Measurements from ENCODE around the gene MYLK2.

Gene MYLK2

DNA sequence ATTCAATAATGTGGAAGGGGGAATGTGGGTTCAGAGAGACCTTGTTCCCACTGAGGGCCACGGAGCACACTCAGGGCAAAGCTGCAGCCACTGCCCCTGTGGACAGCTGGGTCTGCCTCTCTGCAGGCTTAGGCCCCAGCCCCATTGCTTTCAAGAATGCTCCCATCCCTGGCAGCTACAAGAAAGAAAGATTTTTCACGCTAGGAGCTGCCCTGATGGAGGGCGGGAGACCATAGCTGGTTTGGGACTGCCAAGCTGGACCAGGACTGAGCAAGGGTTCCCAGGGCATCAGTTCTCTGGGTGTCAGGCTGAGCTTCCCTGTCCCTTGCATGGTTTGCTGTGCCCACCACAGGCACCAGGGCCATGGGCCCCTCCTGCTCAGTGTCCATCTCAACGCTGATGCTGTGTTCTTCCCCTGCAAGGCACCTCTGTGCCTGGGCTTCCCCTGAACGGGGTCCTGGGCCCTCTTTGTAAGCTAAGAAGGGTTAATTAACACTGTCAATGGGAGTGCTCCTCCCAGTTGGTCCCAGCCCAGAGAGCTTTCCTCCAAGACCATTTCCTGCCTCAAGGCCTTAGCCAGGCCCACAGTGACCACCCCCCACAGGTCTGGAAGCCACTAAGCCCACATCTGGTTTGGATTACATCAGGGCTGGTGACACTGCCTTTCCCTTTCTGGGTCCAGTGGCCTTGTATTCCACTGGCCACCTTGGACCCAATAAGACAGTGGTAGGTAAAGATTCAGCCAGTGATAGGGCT lies 17.9 kb downstream of the MYLK2 start:
- FAIRE-seq: no peak

DNA sequence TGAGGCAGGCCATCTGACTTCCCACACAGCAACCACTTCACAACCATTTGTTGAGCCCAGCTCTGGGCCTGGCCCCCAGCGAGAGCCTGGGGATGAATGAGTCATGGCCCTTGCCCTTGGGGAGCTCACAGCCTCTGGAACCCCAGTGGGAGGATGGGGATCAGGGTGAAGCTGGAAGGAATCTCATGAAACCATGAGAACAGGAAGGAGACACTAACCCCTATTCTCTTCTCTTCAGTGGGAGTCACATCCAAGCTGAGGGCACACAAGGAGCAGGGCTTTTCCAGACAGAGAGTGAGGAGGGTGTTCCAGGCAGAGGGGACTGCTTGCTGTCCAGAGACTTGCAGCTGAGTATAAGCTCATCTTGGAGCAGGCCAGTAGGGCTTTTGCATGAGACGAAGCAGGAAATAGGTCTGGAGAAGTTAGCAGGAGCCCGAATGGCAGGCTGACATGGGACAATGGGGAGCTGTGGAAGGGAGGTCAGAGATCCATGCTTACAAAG lies 18.8 kb downstream of the MYLK2 start:
- FAIRE-seq: no peak

DNA sequence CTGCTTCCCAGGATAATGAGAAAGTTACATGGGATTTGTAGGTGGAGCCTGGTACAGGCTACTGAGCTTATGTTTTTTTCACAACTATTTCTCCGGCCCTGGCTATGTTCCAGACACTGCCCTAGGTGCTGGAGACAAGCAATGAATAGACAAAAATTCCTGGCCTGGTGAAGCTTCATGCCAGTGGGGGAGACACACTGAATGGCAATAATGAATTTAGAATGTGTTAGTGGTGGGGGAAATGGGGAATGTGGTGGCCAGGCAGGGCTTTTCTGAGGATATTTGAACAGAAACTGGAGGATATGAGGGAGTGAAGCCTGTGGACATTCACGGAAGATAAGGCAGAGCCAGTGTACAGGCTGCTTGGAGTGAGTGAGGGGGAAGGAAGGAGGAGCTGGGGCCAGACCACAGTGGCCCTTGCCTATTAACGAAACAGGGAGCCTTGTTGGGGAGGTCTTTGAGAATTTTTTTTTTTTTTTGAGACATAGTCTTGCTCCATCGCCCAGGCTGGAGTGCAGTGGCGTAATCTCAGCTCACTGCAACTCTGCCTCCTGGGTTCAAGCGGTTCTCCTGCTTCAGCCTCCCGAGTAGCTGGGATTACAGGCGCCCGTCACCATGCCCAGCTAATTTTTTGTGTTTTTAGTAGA lies 19.6 kb downstream of the MYLK2 start:
- FAIRE-seq: no peak

DNA sequence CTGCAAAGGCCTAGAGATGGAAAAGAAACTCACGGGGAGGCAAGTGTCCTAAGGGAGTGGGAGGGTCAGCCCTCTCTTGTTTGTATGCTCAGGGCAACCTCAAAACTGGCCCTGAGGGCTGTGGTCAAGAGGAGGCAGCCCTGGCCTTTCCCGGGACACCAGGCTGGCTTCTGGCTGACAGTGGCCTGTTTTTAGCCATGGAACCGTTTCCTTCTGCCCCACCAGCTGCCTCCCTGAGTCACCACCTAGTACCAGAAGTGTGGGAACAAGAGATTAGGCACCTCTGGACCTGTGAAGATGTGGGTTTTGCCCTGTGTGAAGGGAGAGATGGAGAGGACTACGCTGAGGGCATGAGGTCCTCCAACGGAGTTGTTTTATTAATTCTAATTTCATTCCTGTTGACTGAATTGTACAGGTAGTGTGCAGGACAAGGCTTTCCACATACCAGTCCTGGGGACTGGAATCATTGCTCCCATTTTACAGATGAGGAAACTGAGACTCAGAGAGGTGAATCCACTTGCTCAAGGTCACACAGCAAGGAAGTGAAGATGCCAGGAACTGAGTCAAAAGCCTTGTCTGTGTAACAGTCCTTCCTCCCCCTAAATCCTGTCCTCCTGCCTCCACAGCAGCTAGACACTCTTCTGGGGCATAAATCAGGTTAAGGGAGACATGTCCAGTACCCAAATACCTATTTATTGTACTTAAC lies 20.8 kb downstream of the MYLK2 start:
- FAIRE-seq: no peak

DNA sequence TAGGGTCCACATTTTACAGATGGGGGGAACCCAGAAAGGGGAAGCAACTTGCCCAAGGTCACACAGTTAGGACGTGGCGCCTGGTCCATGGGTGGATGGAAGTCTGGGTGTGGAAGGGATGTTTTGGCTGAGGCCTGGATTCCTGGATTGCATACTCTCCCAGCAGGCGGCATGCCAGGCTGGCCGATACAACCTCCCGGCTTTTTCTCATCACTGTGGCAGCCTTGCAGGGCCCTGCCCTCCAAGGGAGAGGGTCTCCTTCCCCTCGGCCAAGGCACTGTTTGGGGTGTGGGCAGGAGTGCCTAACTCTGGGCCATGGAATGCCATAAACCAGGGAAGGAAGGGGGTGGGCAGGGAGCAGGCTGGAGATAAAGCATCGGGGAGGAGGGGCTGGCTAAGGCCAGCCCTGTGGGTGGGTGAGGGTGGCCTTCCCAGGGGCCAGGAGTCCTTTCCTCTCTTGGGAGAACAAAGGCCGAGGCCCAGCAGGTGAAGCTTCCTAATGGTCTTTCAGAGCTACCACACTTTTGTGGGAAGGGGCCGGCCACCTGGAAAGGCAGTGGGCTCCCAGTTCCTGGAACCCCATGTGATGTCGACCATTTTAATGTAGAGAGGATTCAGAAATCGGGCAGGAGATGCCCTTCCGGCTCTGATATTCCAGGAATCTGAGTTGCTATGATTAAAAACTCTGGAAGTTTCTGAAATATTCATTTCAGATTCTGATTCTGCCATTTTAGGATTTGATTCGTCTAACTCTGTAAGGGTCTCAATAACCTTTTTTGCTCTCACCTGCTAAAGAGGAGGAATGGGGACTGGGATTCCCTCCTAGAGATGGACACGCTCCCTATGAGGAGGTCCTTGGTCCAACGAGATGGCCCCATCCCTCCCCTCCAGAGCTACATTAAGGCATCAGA lies 22.0 kb downstream of the MYLK2 start:
- FAIRE-seq: no peak

DNA sequence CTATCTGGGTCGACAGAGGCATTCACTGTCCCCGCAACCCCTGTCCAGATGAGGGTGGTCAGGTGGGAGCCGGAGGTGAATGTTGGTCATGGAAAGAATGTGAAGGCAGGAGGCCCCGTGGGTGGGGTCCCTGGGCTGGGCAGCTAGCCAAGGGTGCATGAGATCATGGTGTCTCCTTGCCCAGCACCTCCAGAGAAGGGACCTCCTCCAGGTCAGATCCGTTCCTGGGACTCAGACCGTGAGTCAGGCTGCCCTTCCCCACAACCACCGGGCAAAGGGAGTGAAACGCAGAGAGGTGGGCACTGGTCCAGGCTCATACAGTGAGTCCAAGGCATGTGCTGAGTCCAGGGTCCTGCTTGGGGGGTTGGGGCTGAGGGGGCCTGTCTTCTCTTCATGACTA lies 22.8 kb downstream of the MYLK2 start:
- no peak for FAIRE-seq

DNA sequence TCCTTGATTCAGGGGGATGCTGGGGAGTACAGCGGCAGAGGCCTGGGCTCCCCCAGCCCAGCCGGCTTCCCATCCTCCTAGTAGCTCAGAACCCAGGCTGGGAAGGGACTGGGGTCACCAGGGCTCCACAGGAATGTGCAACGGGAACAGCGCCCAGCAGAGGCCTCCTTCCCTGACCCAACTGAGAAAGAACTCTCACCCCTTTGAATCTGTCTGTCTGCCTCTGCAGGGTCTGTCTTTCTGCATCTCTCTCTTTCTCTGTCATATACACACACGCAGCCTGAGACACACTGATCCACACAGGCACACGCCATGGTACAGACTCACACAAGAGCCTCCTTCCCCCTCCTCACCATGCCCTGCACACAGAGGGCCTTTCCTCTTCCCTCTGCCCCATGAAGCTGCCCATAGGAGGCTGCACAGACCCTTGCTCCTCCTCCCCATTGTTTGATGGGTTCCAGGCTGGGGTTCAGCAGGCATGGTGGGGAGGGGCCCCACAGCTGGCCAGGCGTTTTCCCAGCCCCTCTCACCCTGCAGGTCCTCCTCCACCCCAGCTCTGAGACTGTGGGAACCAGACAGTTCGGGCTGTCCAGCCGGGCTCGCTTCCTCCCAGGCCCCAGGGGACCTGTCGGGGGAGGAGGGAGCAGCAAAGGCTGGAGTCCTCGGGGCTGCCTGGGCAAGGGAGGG lies 23.5 kb downstream of the MYLK2 start:
- no peak for FAIRE-seq

DNA sequence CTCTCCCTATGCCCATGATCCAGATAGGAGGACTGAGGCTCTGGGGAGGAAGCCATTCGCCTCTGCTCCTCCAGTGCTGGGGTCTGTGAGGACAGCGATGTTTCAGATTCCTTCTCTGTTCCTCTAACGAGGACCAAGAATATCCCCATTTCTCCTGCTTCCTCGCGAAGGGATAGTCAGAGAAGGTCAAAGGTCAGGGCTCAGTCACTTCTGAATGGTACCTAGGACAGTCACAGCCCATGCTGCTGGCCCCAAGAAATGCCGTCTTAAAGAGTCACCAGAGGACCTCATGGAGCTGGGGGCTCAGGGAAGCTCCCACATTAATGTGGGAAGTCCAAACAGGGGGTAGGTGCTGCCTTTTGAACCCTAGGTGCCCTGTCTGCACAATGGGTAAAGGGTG lies 24.1 kb downstream of the MYLK2 start:
- no peak for FAIRE-seq

DNA sequence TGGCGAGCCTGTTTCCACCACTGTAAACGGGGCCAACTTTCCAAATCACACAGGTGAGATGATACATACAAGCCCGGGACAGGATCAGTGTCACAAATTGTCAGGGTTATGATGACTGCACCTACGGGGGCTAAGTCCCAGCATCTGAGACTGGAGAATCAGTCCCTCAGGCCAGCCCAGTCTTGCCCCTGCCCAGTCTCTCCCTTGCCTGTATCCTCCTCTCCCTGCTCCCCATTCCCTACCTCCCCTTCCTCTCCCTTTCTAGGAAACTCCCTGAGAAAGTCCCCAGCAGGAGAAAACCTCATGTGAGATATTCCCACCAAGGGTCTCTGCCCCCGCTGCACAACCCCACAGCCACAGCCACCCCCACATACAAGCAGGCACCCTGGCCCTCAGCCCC lies 24.7 kb downstream of the MYLK2 start:
- no peak for FAIRE-seq

DNA sequence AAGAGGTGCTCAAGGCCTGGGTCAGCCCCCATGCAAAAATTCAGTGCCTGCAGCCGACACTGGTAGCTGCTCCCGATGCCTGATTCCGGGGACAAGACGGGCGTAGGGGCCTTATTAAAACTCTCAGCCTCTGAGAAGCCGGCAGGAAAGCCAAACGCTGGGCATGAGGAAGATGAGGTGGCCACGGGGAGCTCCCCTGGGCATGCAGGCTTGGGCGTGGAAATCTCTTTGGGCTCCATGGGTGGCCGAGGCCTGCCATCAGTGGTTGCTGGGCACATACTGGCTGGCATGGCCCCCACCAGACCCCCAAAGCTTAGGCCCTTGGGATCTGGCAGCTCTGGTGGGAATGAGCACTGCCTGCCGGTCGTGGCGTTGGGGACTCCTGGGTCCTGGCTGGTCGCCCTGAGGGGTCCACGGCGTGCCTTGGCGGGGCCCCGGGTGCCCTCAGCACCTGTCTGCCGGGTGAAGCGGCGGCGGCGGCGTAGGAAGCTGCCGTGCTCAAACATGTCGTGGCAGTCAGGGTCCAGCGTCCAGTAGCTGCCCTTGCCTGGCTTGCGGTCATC lies 25.7 kb downstream of the MYLK2 start:
- FAIRE-seq: no peak

DNA sequence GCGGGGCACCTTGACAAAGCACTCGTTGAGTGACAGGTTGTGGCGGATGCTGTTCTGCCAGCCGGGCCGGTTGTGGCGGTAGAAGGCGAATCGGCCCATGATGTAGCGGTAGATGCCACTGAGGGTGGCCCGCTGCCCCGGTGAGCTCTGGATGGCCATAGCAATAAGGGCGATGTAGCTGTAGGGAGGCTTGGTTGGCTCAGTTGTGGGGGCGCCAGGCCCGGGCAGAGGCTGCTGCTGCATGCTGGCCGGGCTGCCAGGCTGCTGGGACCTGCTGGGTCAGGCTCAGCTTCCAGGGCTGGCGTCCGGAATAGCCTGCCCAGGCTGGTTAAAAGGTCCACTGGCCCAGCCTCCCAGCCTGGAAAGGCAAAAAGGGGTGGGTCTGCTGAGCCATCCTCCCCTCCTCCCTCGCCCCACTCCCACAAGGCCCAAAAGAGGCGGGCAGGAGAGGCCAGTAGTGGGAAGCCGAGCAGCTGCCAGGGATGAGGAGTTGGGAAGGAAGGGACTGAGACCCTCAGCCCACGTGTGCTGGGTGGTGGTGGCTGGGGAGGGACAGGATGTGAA lies 26.2 kb downstream of the MYLK2 start, which contains the start of gene FOXS1:
TSS of gene FOXS1 (minus strand) at position 305 of the 564 bp plus-strand sequence. CDS start at position 243, 62 bp downstream.
- FAIRE-seq: no peak

DNA sequence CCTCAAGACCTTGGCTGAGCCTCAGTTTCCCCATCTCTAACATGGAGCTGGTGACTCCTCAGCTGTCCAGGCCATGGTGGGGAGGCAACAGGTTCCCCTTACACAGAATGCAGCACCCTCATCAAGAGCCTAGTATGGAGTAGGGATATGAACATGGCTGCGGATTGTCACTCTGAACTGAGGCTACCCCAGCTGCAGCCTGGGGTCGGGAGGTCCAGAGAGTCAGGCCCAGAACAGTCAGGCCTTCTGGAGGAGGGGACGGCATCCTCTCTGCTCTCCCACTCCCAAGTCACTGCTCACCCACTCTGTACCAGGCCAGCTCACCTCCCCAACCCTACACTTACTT lies 27.6 kb downstream of the MYLK2 start:
- no peak for FAIRE-seq

DNA sequence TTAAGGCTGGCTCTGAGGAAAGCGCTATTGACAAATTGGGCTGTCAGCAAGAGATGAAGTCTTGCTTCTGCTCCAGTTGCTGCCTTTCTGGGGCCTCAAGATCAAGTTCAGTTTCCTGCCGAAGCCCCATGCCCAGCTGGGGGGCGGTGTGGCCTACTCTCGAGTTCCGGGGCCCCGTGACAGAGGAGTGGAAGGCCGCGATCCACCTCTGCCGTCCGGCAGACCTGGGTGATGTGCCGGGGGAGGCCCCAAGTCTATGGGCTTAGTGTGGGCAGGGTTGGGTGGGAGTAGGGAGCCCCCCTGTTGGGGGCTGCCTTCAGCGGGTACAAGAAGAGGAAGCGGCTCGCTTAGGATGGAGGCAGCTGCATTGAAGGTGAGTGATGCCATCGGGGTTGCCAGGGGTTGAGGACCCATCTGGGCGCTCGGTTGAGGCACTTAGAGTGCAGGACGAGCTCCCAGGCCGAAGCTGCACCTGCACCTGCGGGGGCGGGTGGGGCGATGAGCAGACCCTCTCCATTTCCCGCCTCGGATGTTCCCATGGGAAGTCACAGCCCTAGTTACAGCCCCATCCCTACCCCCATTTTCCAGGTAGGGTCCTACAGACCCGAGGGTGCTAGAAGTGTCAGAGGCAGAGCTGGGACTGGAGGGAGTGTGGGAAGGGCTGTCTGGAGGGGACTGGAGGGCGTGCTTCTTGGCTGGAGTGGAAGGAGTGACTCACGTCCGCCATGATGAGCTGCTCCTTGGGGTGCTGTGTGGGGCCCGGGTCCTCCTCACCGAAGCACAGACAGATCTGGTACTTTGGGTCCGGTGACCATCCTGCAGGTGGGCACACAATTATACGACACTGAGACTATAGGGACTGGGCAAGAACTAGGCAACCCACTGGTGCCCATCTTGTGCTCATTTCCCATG lies 29.2 kb downstream of the MYLK2 start:
- FAIRE-seq: no peak

DNA sequence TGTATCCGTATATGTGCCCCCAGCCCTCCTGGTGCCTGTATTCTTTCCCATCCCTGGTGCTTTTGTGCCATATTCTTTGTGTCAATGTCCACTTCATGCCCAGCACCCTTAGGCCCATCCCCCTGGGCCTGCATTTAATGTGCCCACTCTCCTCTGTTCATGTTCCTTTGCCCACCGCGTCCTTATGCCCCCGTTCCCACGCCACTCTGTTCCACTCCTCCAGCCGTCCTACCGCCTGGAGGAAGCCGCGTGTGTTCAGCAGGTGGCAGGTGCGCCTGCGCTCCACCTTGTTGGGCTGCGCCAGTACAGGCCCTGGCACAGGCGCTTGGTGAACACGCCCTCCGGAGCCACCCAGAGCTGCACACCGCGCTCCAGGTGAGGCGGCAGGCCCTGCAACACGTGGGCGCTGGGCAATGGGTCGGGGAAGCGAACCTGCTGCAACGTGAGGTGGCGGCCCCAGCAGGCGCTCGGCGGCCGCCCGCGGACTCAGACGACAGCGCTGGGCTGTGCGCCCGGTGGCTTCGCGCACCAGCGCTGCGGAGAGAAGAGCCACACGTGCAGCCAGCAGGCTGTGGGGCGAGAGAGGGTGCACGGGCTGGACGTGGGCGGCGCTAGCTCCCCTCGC lies 30.3 kb downstream of the MYLK2 start:
- no peak for FAIRE-seq

DNA sequence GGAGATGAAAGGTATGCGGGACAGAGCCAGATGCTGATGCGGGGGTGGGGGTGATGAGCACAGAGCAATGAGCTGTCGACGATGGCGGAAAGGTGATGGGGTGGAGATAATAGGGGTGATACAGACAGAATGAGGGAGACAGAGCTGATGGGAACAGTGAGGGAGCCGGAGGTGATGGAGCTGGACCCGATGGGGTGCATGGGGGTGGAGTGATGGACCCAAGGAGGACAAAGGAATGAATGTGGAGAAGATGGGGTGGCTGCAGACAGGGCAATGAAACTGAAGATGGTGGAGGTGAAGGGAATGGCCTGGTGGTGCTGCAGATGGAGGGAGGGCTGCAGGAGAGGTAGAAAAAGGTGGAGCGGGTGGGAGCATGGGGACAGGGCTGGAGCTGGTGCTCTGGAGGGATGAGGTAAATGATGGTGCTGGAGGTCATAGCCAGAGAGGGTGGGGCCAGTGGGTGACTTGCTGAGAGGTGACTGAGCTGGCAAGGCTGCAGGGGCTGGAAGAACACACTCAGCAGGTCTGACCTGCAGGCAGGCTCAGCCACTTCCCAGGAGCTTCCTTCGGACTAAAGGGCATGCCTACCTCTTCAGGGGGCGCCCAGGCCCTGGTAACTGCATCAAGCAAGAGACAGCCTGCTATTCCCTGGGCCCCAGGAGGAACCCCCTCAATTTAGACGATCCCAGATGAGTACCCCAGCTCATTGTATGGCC lies 32.2 kb downstream of the MYLK2 start:
- no peak for FAIRE-seq

DNA sequence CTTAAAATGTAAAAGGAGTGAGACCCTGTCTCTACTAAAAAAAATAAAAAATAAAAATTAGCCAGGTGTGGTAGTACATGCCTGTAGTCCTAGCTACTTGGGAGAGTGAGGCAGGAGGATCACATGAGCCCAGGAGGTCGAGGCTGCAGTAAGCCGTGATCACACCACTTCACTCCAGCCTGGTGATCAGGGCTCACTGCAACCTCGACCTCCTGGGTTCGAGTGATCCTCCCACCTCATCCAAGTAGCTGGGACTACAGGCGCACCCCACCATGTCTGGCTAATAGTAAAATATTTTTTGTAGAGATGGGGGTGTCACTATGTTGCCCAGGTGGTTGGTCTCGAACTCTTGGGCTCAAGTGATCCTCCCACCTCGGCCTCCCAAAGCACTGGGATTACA lies 34.3 kb downstream of the MYLK2 start:
- no peak for FAIRE-seq

DNA sequence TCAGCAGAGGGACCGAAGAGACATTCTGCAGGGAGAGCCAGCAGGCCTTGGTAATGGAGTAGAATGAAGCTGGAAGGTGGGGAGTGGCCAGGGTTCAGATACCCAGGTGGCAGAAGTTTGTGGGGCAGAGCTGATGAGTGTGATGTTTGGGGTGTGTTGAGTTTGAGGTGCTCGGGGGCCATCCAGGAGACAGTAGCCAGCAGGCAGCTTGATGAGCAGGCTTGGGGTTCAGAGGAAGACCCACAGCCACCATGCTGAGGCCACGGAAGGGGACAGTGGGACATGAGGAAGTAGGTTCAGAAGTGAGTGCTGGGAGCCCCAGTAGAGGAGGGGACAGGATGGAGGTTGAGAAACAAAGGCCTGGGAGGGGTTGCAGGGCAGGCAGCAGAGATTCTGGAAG lies 37.4 kb downstream of the MYLK2 start:
- no peak for FAIRE-seq

DNA sequence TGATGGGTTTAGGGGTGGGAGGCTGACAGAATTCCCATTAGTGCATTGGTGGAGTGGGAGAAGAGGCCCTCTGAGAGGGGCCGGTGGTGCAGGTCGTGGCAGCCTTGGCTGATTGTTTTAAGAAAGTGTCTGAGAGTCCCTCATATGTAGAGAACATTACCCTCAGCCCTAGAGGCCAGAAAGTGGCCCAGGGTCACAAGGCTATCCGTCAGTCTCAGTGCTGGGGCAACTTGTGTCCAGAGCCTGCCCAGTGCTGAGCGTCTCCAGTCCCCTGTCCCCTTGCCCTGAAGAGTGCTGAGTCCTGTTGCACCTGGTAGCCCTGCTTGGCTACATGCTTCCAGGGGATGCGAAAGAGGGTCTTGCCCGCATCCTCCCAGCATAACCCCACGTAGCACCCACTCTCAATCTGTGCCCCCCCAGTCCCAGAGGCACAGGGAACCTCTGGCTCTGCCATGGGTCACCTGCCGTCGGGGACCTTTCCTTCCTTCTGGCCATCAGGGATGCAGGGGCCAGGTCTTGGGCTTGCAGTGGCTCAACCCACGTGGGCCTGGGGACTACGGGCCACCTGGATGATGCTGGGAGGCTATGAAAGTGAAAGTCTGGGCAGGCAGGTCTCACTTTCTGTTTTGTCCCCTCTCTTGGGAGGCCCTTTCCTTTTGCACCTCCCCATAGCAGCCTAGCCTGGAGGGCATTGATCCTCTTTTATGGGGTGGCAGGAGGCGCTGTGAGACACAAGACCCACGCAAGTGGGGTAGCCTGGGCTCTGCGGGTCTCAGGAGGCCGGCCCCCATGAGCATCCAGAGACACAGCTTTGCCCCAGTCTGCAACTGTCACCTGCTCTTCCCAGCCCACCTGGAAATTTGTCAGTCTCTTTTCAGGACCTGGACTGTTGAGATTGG lies 39.0 kb downstream of the MYLK2 start:
- no peak for FAIRE-seq
